Ishikawa (cell line): Measurements from ENCODE around the gene SMG7.

ENCODE experiments used
- CEBPB ChIP-seq: IDR thresholded peaks from 2 replicates; pipeline ENCODE4 v1.6.1; 2012
- CREB1 ChIP-seq: IDR thresholded peaks from 2 replicates; pipeline ENCODE4 v1.6.1; 2012; ENCODE audit warnings: low read depth
- EGR1 ChIP-seq: IDR thresholded peaks from 2 replicates; pipeline ENCODE4 v1.6.1; 2012
- EP300 ChIP-seq: IDR thresholded peaks from 2 replicates; pipeline ENCODE4 v1.6.1; 2012; ENCODE audit warnings: borderline replicate concordance
- FOXM1 ChIP-seq: IDR thresholded peaks from 2 replicates; pipeline ENCODE4 v1.6.1; 2012; ENCODE audit warnings: low read depth, borderline replicate concordance
- MAX ChIP-seq: IDR thresholded peaks from 2 replicates; pipeline ENCODE4 v1.6.1; 2012
- NFIC ChIP-seq: IDR thresholded peaks from 2 replicates; pipeline ENCODE4 v1.6.1; 2012
- RAD21 ChIP-seq: IDR thresholded peaks from 2 replicates; pipeline ENCODE4 v1.6.1; 2012; ENCODE audit warnings: low read depth
- TAF1 ChIP-seq: IDR thresholded peaks from 2 replicates; pipeline ENCODE4 v1.6.1; 2012; ENCODE audit warnings: low read depth, mild to moderate bottlenecking
- TCF12 ChIP-seq: IDR thresholded peaks from 2 replicates; pipeline ENCODE4 v1.6.1; 2012; ENCODE audit warnings: low read depth
- TEAD4 ChIP-seq: IDR thresholded peaks from 2 replicates; pipeline ENCODE4 v1.6.1; 2012
- YY1 ChIP-seq: IDR thresholded peaks from 2 replicates; pipeline ENCODE4 v1.6.1; 2012; ENCODE audit warnings: low read depth
- ZBTB7A ChIP-seq: IDR thresholded peaks from 2 replicates; pipeline ENCODE4 v1.6.1; 2012; ENCODE audit warnings: low read depth
- TF ChIP-seq, protein P1 (sequence below): IDR thresholded peaks from 2 replicates; pipeline ENCODE4 v1.6.1; 2012; ENCODE audit warnings: low read depth, mild to moderate bottlenecking
- TF ChIP-seq, protein P2 (sequence below): IDR thresholded peaks from 2 replicates; pipeline ENCODE4 v1.6.1; 2012

Gene SMG7, protein sequence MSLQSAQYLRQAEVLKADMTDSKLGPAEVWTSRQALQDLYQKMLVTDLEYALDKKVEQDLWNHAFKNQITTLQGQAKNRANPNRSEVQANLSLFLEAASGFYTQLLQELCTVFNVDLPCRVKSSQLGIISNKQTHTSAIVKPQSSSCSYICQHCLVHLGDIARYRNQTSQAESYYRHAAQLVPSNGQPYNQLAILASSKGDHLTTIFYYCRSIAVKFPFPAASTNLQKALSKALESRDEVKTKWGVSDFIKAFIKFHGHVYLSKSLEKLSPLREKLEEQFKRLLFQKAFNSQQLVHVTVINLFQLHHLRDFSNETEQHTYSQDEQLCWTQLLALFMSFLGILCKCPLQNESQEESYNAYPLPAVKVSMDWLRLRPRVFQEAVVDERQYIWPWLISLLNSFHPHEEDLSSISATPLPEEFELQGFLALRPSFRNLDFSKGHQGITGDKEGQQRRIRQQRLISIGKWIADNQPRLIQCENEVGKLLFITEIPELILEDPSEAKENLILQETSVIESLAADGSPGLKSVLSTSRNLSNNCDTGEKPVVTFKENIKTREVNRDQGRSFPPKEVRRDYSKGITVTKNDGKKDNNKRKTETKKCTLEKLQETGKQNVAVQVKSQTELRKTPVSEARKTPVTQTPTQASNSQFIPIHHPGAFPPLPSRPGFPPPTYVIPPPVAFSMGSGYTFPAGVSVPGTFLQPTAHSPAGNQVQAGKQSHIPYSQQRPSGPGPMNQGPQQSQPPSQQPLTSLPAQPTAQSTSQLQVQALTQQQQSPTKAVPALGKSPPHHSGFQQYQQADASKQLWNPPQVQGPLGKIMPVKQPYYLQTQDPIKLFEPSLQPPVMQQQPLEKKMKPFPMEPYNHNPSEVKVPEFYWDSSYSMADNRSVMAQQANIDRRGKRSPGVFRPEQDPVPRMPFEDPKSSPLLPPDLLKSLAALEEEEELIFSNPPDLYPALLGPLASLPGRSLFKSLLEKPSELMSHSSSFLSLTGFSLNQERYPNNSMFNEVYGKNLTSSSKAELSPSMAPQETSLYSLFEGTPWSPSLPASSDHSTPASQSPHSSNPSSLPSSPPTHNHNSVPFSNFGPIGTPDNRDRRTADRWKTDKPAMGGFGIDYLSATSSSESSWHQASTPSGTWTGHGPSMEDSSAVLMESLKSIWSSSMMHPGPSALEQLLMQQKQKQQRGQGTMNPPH

GRCh38 chr1:183472488-183473216 is at the start of gene SMG7:
Gene SMG7, plus strand, starts transcription at chr1:183472499. Its CDS starts 122 bp downstream, at chr1:183472621.
- TF ChIP-seq, protein P1, sequence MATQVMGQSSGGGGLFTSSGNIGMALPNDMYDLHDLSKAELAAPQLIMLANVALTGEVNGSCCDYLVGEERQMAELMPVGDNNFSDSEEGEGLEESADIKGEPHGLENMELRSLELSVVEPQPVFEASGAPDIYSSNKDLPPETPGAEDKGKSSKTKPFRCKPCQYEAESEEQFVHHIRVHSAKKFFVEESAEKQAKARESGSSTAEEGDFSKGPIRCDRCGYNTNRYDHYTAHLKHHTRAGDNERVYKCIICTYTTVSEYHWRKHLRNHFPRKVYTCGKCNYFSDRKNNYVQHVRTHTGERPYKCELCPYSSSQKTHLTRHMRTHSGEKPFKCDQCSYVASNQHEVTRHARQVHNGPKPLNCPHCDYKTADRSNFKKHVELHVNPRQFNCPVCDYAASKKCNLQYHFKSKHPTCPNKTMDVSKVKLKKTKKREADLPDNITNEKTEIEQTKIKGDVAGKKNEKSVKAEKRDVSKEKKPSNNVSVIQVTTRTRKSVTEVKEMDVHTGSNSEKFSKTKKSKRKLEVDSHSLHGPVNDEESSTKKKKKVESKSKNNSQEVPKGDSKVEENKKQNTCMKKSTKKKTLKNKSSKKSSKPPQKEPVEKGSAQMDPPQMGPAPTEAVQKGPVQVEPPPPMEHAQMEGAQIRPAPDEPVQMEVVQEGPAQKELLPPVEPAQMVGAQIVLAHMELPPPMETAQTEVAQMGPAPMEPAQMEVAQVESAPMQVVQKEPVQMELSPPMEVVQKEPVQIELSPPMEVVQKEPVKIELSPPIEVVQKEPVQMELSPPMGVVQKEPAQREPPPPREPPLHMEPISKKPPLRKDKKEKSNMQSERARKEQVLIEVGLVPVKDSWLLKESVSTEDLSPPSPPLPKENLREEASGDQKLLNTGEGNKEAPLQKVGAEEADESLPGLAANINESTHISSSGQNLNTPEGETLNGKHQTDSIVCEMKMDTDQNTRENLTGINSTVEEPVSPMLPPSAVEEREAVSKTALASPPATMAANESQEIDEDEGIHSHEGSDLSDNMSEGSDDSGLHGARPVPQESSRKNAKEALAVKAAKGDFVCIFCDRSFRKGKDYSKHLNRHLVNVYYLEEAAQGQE: no peak
- TF ChIP-seq FOXM1: no peak
- TF ChIP-seq EP300: no peak
- TF ChIP-seq CREB1: no peak
- TF ChIP-seq TEAD4: no peak
- TF ChIP-seq, protein P2, sequence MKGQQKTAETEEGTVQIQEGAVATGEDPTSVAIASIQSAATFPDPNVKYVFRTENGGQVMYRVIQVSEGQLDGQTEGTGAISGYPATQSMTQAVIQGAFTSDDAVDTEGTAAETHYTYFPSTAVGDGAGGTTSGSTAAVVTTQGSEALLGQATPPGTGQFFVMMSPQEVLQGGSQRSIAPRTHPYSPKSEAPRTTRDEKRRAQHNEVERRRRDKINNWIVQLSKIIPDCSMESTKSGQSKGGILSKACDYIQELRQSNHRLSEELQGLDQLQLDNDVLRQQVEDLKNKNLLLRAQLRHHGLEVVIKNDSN: no peak
- peak; percentile 91 for TF ChIP-seq YY1
- TF ChIP-seq ZBTB7A: no peak; the same call in 1 of the 2 replicates
- TF ChIP-seq CEBPB: no peak
- no peak; the same call in 1 of the 2 replicates for TF ChIP-seq MAX
- no peak; the same call in 1 of the 2 replicates for TF ChIP-seq NFIC
- peak; percentile 79 for TF ChIP-seq TAF1
- TF ChIP-seq RAD21: no peak
- no peak; the same call in 1 of the 2 replicates for TF ChIP-seq TCF12
- 0 out of 2 replicates have a peak, but pooled peaks have one; percentile 20 for TF ChIP-seq EGR1

- TF ChIP-seq FOXM1 (no peak), EGR1 (no peak), TCF12 (no peak), RAD21 (no peak), TEAD4 (no peak), MAX (no peak), YY1 (no peak), TAF1 (no peak), CEBPB (no peak)
Observed at GRCh38 chr1:183423541-183423940, 48.8 kb upstream of the SMG7 start.

GRCh38 chr1:183424691-183425090 is 47.6 kb upstream of the SMG7 start:
- TF ChIP-seq, protein P1: no peak
- TF ChIP-seq MAX: no peak
- no peak for TF ChIP-seq CREB1
- no peak for TF ChIP-seq EGR1
- TF ChIP-seq TEAD4: no peak
- TF ChIP-seq, protein P2: no peak
- TF ChIP-seq NFIC: no peak
- TF ChIP-seq EP300: no peak
- no peak for TF ChIP-seq RAD21
- TF ChIP-seq CEBPB: no peak
- TF ChIP-seq ZBTB7A: no peak
- no peak for TF ChIP-seq TAF1
- no peak for TF ChIP-seq TCF12
